T-helper 9 cell (primary cell): Measurements from ENCODE around the gene ANKRD31.
"Not testable (repeated sequence)": the region's sequence is repeated elsewhere in the genome, so short reads cannot be mapped to it uniquely, and the experiment has no call there.

Experiments used
- DNase-seq: peaks from one replicate; pipeline ENCODE4 v3.0.0-alpha.2; 2020

The ANKRD31 gene

GRCh38 chr5:75226916-75227315 lies 9.8 kb downstream of the ANKRD31 start:
- DNase-seq: no peak

GRCh38 chr5:75225506-75225905 lies 11.2 kb downstream of the ANKRD31 start:
- DNase-seq: no peak

- DNase-seq: not testable (repeated sequence)
Measured at GRCh38 chr5:75220787-75221186, 15.9 kb downstream of the ANKRD31 start.

GRCh38 chr5:75214928-75215327 lies 21.8 kb downstream of the ANKRD31 start:
- DNase-seq: no peak

- no peak for DNase-seq
Measured at GRCh38 chr5:75214409-75214808, 22.3 kb downstream of the ANKRD31 start.

- no peak for DNase-seq
Measured at GRCh38 chr5:75203604-75204003, 33.1 kb downstream of the ANKRD31 start.

GRCh38 chr5:75202935-75203334 lies 33.7 kb downstream of the ANKRD31 start:
- no peak for DNase-seq

- no peak for DNase-seq
Measured at GRCh38 chr5:75200776-75201175, 35.9 kb downstream of the ANKRD31 start.

- DNase-seq: no peak
Measured at GRCh38 chr5:75199946-75200345, 36.7 kb downstream of the ANKRD31 start.

GRCh38 chr5:75199071-75199470 lies 37.6 kb downstream of the ANKRD31 start:
- DNase-seq: no peak

GRCh38 chr5:75197745-75198144 lies 38.9 kb downstream of the ANKRD31 start:
- DNase-seq: no peak

GRCh38 chr5:75192804-75193203 lies 43.9 kb downstream of the ANKRD31 start:
- no peak for DNase-seq

GRCh38 chr5:75192264-75192663 lies 44.4 kb downstream of the ANKRD31 start:
- DNase-seq: no peak

GRCh38 chr5:75190227-75190626 lies 46.5 kb downstream of the ANKRD31 start:
- no peak for DNase-seq

- DNase-seq: no peak
Measured at GRCh38 chr5:75189353-75189752, 47.3 kb downstream of the ANKRD31 start.

- no peak for DNase-seq
Measured at GRCh38 chr5:75185763-75186162, 50.9 kb downstream of the ANKRD31 start.

- not testable (repeated sequence) for DNase-seq
Measured at GRCh38 chr5:75176009-75176408, 60.7 kb downstream of the ANKRD31 start.

GRCh38 chr5:75174872-75175271 lies 61.8 kb downstream of the ANKRD31 start:
- DNase-seq: not testable (repeated sequence)

GRCh38 chr5:75169516-75169915 lies 67.2 kb downstream of the ANKRD31 start:
- no peak for DNase-seq

- no peak for DNase-seq
Measured at GRCh38 chr5:75168026-75168735, 68.5 kb downstream of the ANKRD31 start.

- DNase-seq: no peak
Measured at GRCh38 chr5:75167345-75167744, 69.3 kb downstream of the ANKRD31 start.

GRCh38 chr5:75161508-75161907 lies 75.2 kb downstream of the ANKRD31 start:
- DNase-seq: not testable (repeated sequence)

- DNase-seq: no peak
Measured at GRCh38 chr5:75156585-75156984, 80.1 kb downstream of the ANKRD31 start.

GRCh38 chr5:75152860-75153259 lies 83.8 kb downstream of the ANKRD31 start:
- no peak for DNase-seq

- no peak for DNase-seq
Measured at GRCh38 chr5:75148051-75148450, 88.6 kb downstream of the ANKRD31 start.
